HG03045 (cell line): ENCODE data around the gene ITGAL.
"Not testable (repeated sequence)": the region's sequence is repeated elsewhere in the genome, so short reads cannot be mapped to it uniquely, and the experiment has no call there.

Source experiments
- ATAC-seq: cut with Tn5 transposase; IDR thresholded peaks from one replicate; pipeline ENCODE4 v1.9.1; 2021; ENCODE audit warnings: mild to moderate bottlenecking, moderate library complexity; ENCODE audit not compliant: unreplicated experiment

The ITGAL gene

GRCh38 chr16:30491744-30492308 is 19.3 kb downstream of the ITGAL start:
- ATAC-seq = no peak

GRCh38 chr16:30493941-30494488 is 21.5 kb downstream of the ITGAL start:
- no peak for ATAC-seq

- ATAC-seq = no peak
Observed at GRCh38 chr16:30494709-30495108, 22.2 kb downstream of the ITGAL start.

GRCh38 chr16:30499284-30499683 is 26.7 kb downstream of the ITGAL start:
- ATAC-seq = no peak

GRCh38 chr16:30503403-30504296 is 31.1 kb downstream of the ITGAL start:
- no peak for ATAC-seq

GRCh38 chr16:30509081-30509765 is 36.7 kb downstream of the ITGAL start:
- no peak for ATAC-seq

GRCh38 chr16:30510376-30510938 is 37.9 kb downstream of the ITGAL start:
- ATAC-seq = no peak

GRCh38 chr16:30511509-30511908 is 39.0 kb downstream of the ITGAL start:
- ATAC-seq = no peak

GRCh38 chr16:30515275-30515674 is 42.7 kb downstream of the ITGAL start:
- no peak for ATAC-seq

- no peak for ATAC-seq
Observed at GRCh38 chr16:30518552-30518951, 46.0 kb downstream of the ITGAL start.

- ATAC-seq = no peak
Observed at GRCh38 chr16:30519120-30520049, 46.8 kb downstream of the ITGAL start.

- ATAC-seq = no peak
Observed at GRCh38 chr16:30521476-30521872, 48.9 kb downstream of the ITGAL start.

- no peak for ATAC-seq
Observed at GRCh38 chr16:30521873-30522641, 49.5 kb downstream of the ITGAL start.

GRCh38 chr16:30522702-30523463 is 50.3 kb downstream of the ITGAL start:
- not testable (repeated sequence) for ATAC-seq

- ATAC-seq = no peak
Observed at GRCh38 chr16:30523768-30524574, 51.4 kb downstream of the ITGAL start.

- ATAC-seq = no peak
Observed at GRCh38 chr16:30524575-30525568, 52.3 kb downstream of the ITGAL start.

GRCh38 chr16:30525844-30526136 is 53.2 kb downstream of the ITGAL start:
- no peak for ATAC-seq
